Activated T-cell treated with anti-CD3 and anti-CD28 coated beads for 4 hours (primary cell): ENCODE results near the gene AEBP1.
"Not testable (repeated sequence)": the region's sequence is repeated elsewhere in the genome, so short reads cannot be mapped to it uniquely, and the experiment has no call there.

ENCODE experiments used
- DNase-seq: peaks from one replicate; pipeline ENCODE4 v3.0.0-alpha.2; 2020

The AEBP1 gene

DNA sequence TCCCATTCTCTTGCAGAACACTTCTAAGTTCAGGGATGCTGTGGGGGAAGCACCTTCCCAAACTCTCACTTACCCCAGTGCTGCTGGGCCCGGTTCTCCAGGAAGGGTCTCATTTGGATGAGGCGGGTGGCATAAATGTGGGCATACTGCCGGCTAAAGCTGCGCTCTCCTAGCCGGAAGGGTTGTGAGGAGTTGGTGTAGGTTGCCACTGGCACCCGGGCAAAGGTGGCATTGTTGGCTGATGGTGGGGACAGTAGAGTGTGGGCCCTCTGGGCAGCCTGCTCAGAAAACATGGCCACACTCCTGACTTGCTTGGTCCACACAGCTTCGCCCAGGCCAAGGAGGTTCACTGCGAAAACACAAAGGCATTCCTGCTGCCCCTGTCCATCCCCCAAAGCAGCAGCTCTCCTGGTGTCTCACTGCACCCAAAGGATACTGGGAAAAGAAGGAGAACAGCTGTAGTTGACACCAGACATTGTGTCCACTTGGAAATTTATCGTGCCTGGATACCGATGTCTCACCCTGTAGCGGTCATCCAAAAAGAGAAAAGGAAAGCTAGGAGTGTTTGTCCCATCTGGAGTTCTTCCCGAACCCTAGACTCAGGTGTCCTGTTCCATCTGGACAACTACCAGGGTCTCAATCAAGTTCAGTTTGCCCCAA is 17.7 kb downstream of the AEBP1 start:
- no peak for DNase-seq

DNA sequence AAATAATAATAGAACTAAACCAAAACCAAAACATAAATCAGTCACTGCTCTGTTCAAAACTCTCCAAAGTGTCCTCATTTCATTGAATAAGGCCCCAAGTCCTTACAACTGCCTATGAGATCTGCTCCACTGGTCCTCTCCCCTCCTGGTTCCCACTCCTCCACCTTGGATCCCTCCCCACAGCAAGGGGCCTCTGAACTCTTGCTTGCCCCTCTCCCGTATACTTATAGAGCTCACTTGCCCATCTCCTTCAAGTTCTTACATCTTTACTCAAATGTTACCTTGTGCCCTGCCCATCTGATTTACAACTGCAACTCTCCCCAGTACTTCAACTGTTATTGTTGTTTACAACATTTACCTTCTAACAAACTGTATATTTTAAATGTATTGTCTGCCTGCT is 18.4 kb downstream of the AEBP1 start:
- DNase-seq, result no peak

DNA sequence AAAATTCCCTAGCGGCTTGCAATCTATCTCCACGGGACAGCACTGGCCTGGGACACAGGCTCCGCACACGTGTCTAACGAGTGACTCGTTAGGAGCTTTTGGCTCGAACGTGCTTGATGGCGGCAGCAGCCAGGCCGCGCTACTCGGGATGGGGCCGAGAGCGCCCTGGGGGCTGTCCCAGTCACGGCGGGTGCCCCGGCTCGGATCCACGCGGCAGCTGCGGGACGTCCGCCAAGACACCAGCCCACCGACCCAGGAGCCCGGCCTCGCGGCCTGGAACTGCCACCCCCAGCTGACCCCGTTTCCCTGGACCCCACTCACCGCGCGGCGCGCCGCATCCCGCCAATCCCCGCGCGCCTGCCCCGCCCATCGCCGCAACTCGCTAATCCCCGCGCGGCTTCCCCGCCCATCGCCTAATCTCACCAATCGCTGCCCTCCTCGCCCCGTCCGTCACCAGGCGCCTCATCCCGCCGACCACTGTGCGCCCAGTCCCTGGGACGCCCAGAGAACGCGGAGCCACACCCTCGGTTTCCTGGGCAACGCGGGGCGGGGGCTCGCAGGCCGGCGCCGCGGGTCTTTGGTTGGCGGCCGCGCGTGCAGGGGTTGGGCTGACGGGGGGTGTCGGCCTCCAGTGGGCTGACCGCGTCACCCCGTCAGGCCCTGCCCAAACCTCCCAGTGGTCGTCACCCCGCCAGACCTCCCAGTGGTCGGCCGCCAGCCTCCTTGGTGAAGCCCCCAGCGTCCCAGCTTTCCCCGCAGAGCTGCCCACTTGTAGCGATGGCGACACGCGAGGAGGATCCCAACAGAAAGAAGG is 19.3 kb downstream of the AEBP1 start, which contains the start of gene POLD2:
POLD2 (minus strand) TSS at position 359 of the 814 bp plus-strand sequence. CDS start 1,495 bp downstream, outside the sequence.
- DNase-seq, result peak; percentile 93

DNA sequence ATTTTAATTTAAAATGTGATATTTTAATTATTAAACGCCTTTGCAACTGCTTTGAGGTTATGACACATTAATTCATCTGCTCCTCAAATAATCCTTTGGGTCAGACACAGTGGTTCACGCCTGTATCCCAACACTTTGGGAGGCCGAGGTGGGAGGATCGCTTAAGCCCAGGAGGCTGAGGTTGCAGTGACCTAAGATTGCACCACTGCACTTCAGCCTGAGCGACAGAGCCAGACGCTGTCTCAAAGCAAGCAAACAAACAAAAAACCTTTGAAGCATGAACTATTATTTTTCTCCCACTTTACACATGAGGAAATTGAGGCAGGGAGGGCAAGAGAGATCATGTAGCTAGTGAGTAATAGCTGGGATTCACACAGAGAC is 20.7 kb downstream of the AEBP1 start:
- no peak for DNase-seq

DNA sequence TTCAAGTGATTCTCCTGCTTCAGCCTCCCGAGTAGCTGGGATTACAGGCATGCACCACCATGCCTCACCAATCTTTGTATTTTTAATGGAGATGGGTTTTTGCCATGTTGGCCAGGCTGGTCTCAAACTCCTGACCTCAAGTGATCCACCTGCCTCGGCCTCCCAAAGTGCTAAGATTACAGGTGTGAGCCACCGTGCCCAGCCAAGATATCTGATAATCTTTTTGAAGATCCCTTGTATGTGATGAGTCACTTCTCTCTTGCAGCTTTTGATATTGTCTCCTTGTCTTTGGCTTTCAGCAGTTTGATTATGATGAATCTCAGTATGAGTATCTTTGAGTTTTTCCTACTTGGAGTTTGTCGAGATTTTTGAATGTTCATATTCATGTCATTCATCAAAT is 22.4 kb downstream of the AEBP1 start:
- DNase-seq, result not testable (repeated sequence)

DNA sequence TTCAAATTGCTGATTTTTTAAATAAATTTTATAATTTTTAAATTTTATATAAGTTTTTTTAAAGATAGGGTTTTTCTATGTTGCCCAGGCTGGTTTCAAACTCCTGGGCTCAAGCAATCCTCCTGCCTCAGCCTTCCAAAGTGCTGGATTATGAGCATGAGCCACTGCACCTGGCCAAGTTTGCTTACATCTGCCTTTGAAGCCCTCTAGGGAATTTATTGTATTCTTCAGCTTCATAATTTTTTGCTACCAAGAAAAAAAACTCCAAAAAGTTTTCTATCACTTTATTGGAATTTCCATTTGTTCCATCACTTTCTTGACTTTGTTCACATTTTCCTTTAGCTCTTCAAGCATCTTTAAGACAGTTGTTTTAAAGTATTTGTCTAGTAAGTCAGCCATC is 23.0 kb downstream of the AEBP1 start:
- no peak for DNase-seq

DNA sequence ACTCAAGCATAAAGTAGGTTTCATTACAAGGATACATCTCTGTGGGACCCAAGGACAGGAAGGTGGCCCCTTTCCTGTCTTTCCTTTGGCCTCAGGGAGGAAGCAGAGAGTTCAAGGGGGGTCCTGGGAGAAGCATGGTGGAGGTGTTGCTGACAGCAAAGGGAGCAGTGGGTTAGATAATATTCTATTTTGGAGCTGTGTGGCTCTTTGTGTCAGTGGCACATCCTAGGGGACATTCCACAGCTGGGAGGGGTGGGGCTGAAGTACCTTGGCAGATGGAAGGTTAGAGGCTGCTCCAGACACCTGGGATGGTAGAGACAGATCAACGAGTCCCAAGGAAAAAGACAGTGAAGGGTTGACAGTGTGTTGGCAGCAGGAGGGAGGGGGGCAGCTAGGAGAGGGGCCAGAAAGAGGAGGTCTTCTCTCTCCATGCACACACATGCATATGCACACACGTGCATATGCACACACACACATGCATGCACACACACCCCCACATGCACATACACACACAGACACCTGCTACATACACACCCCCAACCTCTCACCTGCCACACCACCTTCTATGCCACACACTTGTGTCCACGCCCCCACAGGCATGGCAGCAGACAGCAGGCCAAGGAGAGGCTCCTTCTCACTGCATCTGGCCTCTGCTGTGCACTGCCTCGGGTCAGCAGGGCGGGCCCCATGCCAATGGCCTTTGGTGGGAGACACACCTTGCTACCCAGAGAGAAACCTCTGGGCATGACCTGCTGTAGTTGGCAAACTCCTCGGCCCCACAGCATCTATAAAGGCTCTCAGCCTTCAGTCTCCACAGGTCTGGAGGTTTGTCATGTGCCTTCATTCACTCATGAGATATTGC is 24.8 kb downstream of the AEBP1 start:
- DNase-seq, result no peak

DNA sequence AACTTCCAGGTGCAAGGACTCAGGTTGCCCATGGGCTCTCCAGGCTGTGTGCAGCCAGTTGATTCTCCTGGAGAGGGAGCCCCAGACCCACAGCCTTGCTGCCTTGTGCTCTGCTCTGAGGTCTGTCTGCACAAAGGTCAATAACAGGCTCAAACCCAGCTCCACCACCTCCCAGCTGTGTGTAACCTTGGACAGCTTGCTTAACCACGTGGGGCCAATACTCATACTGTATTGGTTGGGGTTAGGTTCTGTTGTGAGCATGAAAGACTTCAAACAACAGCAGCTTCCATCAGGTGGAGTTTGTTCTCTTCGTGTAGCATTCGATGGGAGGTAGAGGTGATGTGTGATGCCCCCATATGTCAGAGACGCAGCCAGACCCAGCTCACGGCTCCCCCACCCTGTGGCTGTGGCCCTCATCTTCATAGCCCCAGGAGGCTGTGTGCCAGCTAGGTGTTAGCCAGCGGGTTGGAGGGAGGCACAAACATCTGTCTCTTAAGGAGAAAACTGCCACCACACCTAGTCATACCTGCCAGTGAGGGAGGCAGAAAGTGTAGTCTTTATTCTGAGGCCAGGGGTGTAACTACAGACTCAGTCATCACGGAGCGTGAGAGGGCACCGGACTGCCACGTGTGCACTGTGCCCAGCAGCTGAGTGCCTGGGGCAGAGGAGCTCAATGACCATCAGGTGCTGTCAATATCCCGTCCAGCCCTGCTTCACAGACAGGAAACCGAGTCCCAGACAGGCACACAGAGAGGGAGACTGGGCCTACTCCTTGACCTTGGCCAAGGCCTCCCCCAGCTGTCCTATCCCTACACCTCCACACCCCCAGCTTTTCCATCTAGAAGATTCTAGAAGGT is 27.3 kb downstream of the AEBP1 start:
- no peak for DNase-seq

DNA sequence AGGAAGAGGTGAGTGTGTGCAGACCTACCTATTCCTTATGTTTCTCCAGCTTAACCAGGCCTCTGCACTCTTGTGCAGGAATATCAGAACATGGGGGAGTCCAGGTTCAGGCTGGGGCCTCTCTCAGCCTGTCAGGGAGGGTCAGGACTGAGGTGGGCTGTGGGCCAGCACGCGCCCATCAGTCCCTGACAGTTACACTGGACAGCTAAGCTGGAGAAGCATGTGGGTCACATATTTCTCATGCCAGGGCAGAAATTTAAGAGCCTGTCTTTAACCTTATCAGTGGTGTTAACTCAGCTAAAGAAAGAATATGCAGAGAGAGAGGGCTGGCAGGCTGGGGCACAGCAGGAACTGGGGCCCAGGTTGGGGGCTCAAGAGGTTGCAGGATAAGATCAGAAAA is 27.9 kb downstream of the AEBP1 start:
- DNase-seq, result no peak

DNA sequence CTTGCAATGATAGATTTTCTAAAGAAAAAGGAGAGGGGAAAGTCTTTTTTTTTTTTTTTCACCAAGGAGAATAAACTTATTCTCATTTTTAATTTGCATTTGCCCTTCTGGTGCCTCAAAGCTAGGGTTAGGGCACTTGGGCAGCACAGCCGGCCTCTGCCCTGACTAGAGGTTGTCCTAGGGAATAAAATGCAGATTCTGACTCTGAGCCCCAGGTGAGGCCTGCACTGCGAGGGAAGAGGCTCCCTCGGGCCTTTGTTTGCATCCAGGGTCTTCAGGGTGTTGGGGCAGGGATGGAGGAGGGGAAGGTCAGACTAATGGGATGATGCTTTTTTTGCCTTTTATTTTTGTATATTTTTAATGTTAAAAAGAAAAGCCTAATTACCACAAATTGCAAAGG is 29.1 kb downstream of the AEBP1 start:
- DNase-seq, result no peak

DNA sequence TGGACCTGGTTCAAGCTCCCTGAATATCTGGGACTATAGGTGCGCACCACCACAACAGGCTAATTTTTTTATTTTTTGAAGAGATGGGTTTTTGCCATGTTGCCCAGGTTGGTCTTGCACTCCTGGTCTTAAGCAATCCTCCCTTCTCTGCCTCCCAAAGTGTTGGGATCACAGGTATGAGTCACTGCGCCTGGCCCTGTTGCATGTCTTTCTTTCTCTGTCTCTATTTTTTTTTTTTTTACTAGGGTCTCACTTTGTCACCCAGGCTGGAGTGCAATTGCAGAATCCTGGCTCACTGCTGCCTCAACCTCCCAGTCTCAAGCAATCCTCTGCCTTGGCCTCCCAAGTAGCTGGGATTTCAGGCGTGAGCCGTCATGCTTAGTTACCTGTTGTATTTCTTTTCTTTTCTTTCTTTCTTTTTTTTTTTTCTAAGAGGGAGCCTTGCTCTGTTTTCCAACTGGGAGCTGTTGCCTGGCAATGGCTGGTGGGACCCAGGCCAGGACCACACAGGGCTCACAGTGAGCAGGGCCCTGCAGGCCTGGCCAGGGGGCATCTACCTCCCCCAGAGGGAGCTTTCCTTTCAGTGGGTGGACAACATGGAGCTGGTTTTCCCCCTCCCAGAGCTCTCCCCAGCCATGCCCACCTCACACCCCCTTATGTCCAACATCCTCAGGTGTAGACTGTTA is 30.9 kb downstream of the AEBP1 start:
- DNase-seq, result no peak

DNA sequence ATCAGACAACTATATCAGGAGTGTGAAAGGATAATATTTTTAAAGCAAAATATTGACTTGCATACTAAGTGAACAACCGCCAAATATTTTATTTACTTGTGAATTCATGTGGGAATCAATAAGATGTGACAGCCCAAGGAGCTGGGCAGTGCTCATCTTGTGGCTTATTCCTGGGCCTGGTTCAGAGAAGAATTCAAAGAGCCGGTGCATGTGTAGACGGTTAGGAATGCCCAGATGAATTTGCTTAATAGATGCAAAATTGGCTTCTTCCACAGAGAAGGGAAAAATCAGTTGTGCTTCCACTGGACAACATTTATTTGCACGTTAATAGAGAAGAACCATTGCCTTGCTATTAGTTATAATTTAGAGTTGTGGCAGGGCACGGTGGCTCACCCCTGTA is 32.6 kb downstream of the AEBP1 start:
- DNase-seq, result no peak

DNA sequence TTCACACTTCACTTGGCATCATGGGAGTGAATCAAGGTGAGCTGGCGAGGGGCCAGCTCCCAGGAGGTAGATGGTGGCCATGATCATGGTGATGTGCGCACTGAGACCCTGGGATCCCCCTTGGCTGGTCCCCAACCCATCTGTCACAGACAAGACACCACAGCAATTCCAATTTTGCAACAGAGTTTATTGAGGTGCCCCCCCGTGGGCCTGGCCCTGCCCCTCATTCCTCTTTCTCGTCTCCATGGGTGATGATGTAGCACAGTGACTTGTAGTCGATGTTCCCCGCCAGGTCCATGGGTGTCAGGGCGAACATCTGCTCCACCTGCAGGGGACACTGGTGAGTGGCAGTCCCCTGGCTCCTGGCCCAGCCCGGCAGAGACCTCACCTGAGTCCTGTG is 34.6 kb downstream of the AEBP1 start:
- no peak for DNase-seq

DNA sequence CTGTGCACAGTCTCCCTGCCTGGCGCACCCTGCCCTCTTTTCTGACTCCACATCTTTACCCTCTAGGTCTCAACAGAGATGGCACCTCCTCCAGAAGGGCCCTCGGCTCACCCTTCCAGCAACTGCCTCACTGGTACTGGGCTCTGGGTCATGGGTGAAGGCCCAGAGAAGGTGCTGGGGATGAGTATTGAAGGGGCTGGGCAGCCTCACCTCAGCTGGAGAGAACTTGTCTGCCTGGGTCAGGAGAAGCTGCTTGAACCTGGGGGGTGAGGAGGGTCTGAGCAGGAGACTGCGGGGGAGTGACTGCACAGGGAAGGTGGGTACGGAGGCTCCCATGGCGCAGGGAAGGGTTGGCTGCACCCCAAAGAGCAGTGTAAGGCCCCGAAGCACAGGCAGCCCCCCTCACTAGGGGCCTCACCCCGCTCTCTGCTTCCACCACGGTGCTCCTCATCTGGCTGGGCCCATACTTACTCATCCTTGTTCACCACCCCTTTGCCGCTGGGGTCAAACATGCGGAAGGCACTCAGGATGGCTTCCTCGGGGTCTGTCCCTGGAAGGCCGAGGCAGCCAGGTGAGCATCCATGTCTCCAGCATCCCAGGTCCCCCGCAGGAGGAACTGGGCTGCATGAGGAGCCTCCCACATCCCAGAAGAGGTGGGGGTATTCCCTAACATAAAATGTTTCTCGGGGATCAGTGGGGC is 35.3 kb downstream of the AEBP1 start:
- no peak for DNase-seq

DNA sequence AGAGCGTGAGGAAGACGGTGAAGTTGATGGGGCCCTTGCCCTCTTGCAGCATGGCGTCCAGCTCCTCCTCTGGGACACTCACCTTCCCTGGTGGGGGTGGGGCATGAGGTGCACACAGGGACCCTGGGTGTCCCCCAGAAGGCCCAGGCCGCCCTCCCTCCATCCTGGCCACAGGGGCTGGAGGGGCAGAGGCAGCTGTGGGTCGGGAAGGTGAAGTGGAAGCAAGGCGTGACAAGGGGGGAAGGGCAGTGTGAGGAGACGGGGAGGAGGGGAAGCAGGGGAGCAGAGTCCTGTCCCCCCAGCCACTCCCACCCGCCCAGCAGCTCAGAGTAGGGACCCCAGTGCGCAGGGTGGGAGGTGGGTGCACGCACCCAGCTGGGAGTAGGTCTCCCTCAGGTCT is 36.2 kb downstream of the AEBP1 start:
- DNase-seq, result no peak

DNA sequence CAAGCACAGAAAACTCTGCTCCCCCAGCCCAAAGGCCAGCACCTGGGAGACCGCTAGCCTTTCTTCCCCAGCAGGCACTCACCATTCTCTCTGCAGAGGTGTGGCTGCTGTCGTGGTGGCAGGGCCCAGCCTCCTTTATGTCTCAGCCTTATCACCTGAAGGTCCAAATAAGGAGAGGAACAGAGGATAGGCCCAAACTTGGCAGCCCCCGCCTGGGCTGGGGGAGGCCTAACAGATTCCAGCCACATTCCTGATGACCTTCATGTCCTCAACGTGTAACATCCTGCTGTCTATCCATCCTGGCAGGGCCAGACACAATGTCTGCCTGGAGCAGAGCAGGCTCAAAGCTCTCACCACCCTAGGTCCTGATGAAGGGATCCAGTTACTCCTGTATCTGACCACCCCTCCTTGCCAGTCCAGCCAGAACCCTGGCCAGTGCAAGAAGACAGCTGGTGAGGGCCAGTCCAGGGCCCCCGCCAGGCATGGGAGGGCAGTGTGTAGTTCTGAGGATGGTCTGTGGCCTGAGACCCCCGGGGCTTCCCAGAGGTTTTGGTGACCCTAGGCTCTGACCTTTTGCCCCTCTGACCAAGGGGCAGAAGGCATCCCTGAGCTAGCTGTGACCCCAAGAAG is 37.2 kb downstream of the AEBP1 start, which contains the start of gene MYL7:
MYL7 (minus strand) TSS at position 112 of the 630 bp plus-strand sequence; CDS start at position 85, 27 bp downstream.
- DNase-seq, result no peak

DNA sequence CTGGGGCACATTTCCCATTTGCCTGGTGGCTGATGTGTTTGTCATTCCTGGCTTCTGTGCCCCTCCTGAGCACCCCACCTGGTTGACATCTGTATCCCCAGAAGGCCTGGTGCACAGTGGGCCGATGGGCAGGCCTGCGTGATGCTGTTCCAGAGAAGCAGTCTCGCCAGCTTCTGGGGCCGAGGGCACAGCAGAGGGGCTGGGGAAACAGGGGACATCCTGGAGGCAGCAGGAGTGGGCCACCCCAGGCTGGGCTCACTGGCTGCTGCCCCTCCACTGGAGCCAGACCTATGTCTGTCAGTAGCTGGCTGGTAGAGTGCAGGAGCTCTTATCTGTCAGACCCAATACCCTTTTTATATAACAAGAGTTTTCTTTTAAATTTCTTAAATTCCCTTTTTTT is 37.9 kb downstream of the AEBP1 start:
- no peak for DNase-seq

DNA sequence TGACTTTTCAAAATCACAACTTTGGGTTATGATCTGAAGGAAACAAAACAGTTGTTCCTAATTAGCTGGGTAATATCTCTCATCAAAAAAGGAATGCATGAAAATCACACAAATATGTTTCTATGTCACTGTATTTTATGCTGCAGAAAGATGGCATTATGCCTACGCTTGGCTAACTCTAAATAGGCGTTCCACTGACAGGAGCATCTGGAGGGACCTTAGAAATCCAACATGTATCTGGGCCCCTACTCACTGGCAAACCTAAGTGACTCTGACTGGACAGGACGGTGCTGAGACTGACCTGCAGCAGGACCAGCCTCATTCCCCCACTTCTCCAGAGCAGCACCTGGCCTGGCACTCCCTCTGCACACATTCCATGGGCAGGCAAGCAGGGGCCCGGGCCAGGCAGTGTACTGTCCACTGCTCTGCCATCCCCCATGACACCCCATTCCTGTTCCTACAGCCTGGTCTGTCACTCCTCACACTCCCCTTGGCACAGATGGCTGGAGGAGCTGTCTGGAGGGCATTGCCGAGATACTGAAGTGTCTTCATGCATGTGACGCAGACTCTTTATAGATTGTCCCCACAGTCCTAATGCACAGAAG is 39.6 kb downstream of the AEBP1 start:
- DNase-seq, result no peak

DNA sequence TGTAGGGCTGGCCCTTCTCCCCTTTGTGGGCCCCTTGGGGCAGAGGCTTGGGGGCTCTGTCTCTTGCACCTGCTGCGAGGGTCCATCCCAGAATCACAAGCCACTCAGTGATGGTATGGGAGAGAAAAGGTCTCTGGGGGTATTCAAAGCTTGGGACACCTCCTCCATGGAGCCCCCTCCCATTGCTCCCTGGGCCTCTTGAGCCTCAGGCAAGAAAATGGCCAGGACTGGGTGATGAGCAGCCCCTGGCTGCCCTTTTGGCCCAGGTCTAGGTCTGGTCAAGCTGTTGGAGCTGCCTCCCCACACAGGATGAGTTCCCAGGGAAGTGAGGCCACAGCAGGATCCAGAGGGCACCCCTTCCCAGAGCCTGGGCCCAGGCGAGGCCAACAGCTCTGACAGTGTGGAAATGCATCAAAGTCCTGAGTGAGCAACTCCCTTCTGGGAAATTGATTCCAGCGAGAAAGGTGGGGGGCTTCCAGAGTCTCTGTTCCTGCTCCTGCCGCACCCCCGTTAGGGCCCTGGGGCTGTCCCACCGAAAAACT is 40.4 kb downstream of the AEBP1 start:
- DNase-seq, result no peak

DNA sequence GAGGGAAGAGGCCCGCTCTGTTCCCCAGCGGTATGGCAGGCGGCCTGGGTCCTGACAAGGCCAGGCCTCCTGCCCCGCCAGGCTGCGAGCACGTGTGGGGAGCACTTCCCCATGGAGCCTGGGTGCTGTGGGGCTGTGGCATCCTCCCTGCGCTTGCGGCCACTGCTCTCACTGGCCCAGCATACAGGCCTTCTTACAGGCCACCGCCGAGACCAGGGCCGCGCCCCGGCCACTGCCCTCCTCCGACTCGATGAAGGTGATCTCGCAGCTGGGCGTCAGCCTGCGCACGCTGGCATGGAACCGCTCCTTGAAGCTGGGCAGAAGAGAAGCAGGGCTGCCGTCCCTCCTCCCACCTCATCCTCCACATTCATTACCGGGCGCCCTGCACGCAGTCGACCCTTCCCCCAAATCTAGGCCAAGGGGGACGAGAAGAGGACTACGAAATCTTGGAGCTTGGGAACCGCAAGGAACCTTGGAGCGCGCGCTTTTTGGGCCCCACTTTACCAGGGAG is 40.9 kb downstream of the AEBP1 start:
- no peak for DNase-seq
